HepG2 (cell line): ENCODE results near the gene LGALS9.
A peak's percentile ranks its signal among the peaks of the same experiment; 100 is the strongest.

Experiments
- BRCA1 ChIP-seq: sonication (generic); formaldehyde crosslinking; IDR thresholded peaks from 2 replicates; pipeline ENCODE4 v1.4.0; 2020; ENCODE audit warnings: missing genetic modification reagents
- CTCF ChIP-seq: sonication (generic); formaldehyde crosslinking; IDR thresholded peaks from 2 replicates; pipeline ENCODE4 v1.5.0; 2020; ENCODE audit warnings: mild to moderate bottlenecking, missing genetic modification reagents, moderate library complexity
- EZH2 ChIP-seq: conservative IDR thresholded peaks from 2 replicates; pipeline ENCODE4 v1.6.1; 2012; ENCODE audit warnings: mild to moderate bottlenecking, low read depth, low read length, moderate library complexity
- PCBP2 ChIP-seq: fragments of 200-400 bp; formaldehyde crosslinking; optimal IDR thresholded peaks from 2 replicates; pipeline ENCODE3; 2018; ENCODE audit warnings: low read length, low read depth; ENCODE audit not compliant: poor library complexity, severe bottlenecking
- POLR2A ChIP-seq, 2 experiments: IDR thresholded peaks; 2 replicates each; pipeline ENCODE4 v1.6.1; 2011; ENCODE audit warnings: low read depth in 2 of 2, low read length in 2 of 2, mild to moderate bottlenecking in 1 of 2, moderate library complexity in 1 of 2; ENCODE audit not compliant: insufficient read depth in 1 of 2
- SRSF9 ChIP-seq: fragments of 200-400 bp; formaldehyde crosslinking; IDR thresholded peaks from 2 replicates; pipeline ENCODE4 v1.6.1; 2018; ENCODE audit warnings: borderline replicate concordance, mild to moderate bottlenecking, low read depth, low read length; ENCODE audit not compliant: insufficient read depth, poor library complexity, severe bottlenecking
- ZBTB42 ChIP-seq: sonication (generic); formaldehyde crosslinking; IDR thresholded peaks from 2 replicates; pipeline ENCODE4 v1.5.0; 2020; ENCODE audit warnings: mild to moderate bottlenecking, missing genetic modification reagents
- ZFYVE20 ChIP-seq: sonication (generic); formaldehyde crosslinking; IDR thresholded peaks from 2 replicates; pipeline ENCODE4 v1.8.0; 2023; ENCODE audit warnings: low read depth, mild to moderate bottlenecking, moderate library complexity, missing genetic modification reagents, borderline replicate concordance
- ZNF331 ChIP-seq: sonication (generic); formaldehyde crosslinking; IDR thresholded peaks from 2 replicates; pipeline ENCODE4 v1.4.0; 2020; ENCODE audit warnings: missing genetic modification reagents
- ZNF792 ChIP-seq: IDR thresholded peaks from 2 replicates; pipeline ENCODE4 v1.6.1; 2016
- ZSCAN22 ChIP-seq: sonication (generic); formaldehyde crosslinking; IDR thresholded peaks from 2 replicates; pipeline ENCODE4 v1.4.0; 2020; ENCODE audit warnings: mild to moderate bottlenecking, missing genetic modification reagents

- no peak for TF ChIP-seq PCBP2
- TF ChIP-seq POLR2A (IDR thresholded peaks at IDR 0.05; ENCODE audit: insufficient read depth in 1 of 2, low read depth in 2 of 2, low read length in 2 of 2) = no peak
- no peak for TF ChIP-seq EZH2
- TF ChIP-seq BRCA1 (CRISPR knock-in tag) = no peak
- no peak for TF ChIP-seq ZSCAN22 (CRISPR knock-in tag)
- TF ChIP-seq SRSF9 = no peak
- no peak for TF ChIP-seq ZNF331 (CRISPR knock-in tag)
- TF ChIP-seq CTCF (CRISPR knock-in tag) = peak; percentile 84
- TF ChIP-seq ZFYVE20 (CRISPR knock-in tag) = no peak
- no peak for TF ChIP-seq ZBTB42 (CRISPR knock-in tag)
- no peak for TF ChIP-seq ZNF792
These were observed 20.7 kb downstream of the LGALS9 start for GRCh38 chr17:27651411-27652345.
